Left cardiac atrium (tissue), 4 donors: Measurements from ENCODE around the gene CDCA7L. TPM values are rescaled to one million over a fixed set of nuclear protein-coding genes. Genes with fewer than 3 reads are reported as not detected.
"Not testable (repeated sequence)": the region's sequence is repeated elsewhere in the genome, so short reads cannot be mapped to it uniquely, and the experiment has no call there.

Experiments
- ATAC-seq, 2 donors: fragments of 200-7000 bp; cut with Tn5 transposase; one replicate each; pipeline ENCODE4 v1.9.1; 2020; ENCODE audit warnings: mild to moderate bottlenecking in 2 of 2, moderate library complexity in 2 of 2
- DNase-seq: peaks from one replicate; pipeline ENCODE4 v3.0.0-alpha.2; 2020
- intact Hi-C, 2 donors: fragments of 100-400 bp; cut with DNase I; formaldehyde crosslinking; loops; one replicate each; pipeline versions ENCODE4 v1.14.1 to v1.15.1; 2022 to 2023
- total RNA-seq, 2 donors: library from RNA; stranded (reverse); fragmentation: NEBNext Ultra II Directional; extraction: Animal tissue kit (Norgen Biotek cat#: 25700); gene quantifications; one replicate each; pipeline ENCODE4 v1.2.1, GENCODE V29; 2021
- donor health status: DM: no; HTN: yes; CAD: no.
- donor health status: DM: no; HTN: yes; CAD: no; lungs with severe emphysema.
- donor health status: DM: yes; HTN: yes; CAD: no.
- donor health status: Dilated cardiomyopathy.

CDCA7L gene
- total RNA-seq, 2 donors from 2014 or later: 23.9 to 55.7 TPM

DNA sequence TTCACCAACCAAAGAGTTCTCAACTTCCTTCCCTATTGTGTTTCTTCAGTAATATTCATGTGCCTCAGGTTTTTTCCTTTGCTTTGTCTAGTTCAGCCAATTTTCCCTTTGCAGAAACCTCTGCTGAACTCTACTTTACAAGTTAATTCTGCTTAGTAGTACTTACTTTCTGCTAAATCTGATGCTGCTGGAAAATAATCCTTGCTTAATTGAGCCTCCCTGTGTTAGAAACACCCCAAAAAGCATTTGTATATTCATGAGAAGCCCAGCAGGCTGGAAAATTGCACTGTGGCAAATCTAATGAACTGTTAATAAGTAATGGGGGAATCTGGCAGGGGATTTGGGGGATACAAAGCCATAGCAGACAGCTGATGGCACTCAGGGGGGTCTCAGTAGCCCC is 78.5 kb downstream of the CDCA7L start:
- intact Hi-C loops: no loop called here
- DNase-seq (no peak), ATAC-seq (no peak)

DNA sequence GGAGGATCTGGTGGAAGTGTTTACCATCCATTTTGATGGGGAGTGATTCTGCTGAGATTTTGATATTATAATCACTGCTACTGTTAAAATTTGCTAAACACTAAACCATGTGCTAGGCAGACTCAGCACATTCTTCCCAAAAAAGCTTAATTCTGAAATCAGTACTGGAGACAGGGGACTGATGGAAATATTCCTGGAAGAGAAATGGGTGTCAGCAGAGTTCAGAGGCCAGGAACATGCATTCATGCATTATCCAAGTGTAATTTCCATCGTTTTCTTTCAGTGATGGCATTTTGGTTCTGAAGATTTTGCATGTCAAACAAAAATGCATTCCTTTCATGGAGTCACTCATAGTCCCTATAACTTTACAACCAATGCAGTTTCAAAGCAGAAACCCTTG is 79.0 kb downstream of the CDCA7L start:
- intact Hi-C loops: no loop called here
- no peak for ATAC-seq
- DNase-seq: no peak

- DNase-seq, intact Hi-C loops: not testable (repeated sequence)
Observed at GRCh38 chr7:21865631-21866204, 80.0 kb downstream of the CDCA7L start.

GRCh38 chr7:21851559-21851967 is 94.1 kb downstream of the CDCA7L start:
- ATAC-seq: no peak
- DNase-seq: no peak
- intact Hi-C loops: loop anchor here in 1 of 2 donors (10.0 kb wide), 1 partner anchor 153 kb away; no protein-coding TSS in a partner anchor

More at GRCh38 chr7:21865631-21866204, 80.0 kb downstream of the CDCA7L start:
- ATAC-seq: not testable (repeated sequence)
